CD4-positive, alpha-beta T cell treated with Interleukin-4 for 1 hour (primary cell): ENCODE results near the gene TAOK1.
"Not testable (repeated sequence)": the region's sequence is repeated elsewhere in the genome, so short reads cannot be mapped to it uniquely, and the experiment has no call there.

Source experiments
- DNase-seq, 2 donors: peaks; one replicate each; pipeline ENCODE4 v3.0.0-alpha.2; 2020 to 2022

TAOK1 gene

DNA sequence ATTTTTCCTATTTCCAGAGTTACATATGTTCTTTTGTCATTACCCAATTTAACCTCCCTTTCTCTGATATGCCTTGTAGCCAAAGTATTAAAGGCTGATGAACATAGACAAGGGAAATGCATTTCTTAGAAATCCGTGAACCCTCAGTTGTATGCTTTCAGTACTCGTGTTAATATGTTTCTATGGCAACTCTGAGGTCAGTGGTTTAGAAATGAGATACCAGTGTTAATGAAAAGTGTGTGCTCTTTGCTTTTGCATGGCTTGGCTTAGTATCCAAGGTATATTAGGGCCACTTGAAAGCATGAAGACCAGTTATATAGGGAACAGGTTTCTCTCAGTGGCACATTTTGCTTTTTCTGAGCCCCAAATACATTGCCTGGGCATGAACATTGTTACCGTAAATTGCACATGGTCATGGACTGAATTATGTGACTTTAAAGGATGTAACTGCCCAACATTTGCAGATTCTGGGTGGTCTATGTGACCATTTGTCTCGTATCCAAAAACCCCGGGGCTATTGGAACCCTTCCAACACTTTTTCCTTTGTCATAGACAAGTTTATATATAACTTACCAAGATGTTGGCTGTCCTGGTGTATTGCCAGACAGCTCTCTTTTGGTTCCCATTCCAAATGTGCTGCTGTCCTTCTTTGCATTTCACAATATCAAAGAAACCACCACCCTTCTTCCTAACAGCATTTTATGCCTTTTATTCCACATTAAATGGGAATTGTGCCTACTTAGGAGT lies 159.2 kb downstream of the TAOK1 start:
- DNase-seq, result peak in 1 of 2 donors; percentile 22

- DNase-seq, result no peak
Measured at GRCh38 chr17:29555840-29556239, 165.7 kb downstream of the TAOK1 start.

DNA sequence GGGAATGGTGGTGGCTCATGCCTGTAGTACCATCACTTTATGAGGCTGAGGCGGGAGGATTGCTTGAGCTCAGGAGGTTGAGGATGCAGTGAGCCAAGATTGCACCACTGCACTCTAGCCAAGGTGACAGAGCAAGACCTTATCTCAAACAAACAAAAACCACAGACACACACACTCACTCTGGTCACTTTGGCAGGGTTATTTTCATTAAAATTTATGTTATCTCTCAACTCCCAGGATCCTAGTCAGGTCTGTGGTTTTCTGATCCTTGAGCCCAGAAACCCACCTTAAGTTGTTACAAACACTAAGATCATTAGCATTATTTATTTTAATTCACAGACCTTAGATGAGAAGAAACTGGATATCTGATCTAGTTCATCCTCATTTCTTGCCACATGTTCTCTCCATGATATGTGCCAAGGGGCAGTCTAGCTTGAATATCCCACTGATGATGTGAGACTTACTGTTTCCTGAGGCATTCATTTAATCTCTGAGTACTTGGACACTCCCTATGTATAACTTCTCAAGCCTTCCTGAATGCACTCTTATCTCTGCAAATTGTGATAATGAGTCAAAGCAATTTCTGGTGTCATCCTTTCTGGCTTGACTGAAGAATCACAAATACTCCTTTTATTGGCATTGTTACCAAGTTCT lies 167.0 kb downstream of the TAOK1 start:
- DNase-seq, result no peak

GRCh38 chr17:29557739-29558116 lies 167.6 kb downstream of the TAOK1 start:
- DNase-seq, result no peak

DNA sequence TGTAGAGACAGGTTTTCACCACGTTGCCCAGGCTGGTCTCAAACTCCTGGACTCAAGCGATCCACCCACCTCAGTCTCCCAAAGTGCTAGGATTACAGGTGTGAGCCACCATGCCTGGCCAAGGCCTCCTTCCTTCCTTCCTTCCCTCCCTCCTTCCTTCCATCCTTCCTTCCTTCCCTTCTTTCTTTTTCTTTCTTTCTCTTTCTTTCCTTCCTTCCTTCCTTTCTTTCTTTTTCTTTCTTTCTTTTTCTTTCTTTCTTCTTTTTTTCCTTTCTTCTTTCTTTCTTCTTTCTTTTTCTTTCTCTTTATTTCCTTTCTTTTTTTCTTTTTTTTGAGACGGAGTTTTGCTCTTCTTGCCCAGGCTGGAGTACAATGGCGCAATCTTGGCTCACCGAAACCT lies 168.0 kb downstream of the TAOK1 start:
- DNase-seq, result not testable (repeated sequence)

DNA sequence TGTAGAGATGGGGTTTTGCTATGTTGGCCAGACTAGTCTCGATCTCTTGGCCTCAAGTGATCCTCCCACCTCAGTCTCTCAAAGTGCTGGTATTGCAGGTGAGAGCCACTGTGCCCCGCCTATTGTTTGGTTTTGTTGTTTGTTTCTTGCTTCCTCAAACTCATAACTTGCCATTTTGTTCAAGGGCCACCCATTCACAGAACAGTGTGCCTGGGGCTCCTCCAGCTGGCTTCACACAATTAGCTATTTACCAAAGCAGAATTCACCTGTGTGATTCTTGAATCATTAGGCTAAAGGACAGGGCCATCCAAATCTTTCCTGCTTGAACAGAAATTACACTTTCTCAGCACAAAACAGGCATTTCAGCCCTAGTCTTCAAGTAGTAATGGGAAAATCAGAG lies 169.5 kb downstream of the TAOK1 start:
- DNase-seq, result no peak

- DNase-seq, result no peak
Measured at GRCh38 chr17:29560316-29560715, 170.2 kb downstream of the TAOK1 start.

- peak; percentile 17 to 67 for DNase-seq
Measured at GRCh38 chr17:29561554-29562517, 171.7 kb downstream of the TAOK1 start.

- DNase-seq, result no peak
Measured at GRCh38 chr17:29562615-29563014, 172.5 kb downstream of the TAOK1 start.

DNA sequence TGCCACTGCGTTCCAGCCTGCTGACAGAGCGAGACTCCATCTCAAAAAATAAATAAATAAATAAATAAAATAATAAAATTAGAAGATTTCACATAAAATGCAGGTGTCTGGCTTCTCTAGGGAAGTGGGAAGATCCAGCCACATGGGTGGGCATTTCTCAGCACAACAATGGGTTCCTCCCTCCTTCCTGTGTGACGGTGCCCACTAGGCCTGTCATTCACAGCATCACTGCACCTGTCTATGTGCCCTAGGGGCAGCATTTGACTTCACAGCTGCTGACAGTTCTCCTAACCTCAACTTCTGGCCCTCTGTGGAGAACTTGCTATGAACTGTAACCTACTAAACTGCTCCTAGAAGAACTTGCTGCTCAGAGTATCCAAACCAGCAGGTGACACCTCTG lies 173.7 kb downstream of the TAOK1 start:
- peak in 1 of 2 donors; percentile 41 for DNase-seq

DNA sequence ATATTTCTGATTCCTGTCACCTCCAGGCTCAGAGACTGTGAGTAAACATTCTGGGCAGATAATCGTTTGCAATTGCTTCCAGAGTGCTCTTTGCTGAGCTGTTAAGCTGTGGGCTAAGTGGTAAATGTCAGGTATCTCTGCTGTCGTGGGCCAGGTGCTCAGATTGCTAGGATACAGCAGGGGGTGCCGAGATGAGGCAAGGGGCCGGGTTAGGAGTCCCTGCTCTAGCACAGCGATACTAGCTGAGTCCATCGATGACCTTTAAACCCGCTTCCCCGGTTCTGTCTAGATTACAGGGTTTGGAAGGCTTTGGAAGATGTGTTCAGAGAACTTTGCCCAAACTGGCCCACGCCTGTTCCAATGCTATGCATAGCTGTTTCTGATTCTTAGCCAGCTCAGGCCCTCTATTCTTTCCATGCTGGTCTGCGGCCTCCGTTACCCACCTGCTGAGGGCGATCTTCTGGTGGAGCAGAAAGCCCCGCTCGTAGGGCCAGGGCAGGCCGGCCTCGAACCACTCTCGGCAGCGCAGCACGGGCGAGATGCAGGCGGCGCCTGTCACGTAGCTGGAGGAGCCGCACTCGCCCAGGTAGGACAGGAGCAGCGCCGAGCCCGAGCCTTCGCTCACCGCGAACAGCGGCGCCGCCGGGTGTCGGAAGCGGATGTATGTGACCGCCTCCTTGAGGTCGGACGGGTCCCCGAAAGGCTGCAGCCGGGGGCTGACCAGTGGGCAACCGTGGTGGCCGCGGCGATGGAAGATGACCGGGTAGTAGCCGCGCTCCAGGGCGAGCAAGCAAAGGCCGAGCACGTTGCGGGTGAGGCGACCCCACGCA lies 175.7 kb downstream of the TAOK1 start:
- peak; percentile 54 to 59 for DNase-seq

- peak; percentile 50 to 56 for DNase-seq
Measured at GRCh38 chr17:29566473-29567303, 176.5 kb downstream of the TAOK1 start, which contains the start of gene ABHD15. ABHD15 (minus strand) TSS chr17:29567037; CDS start chr17:29566966, 71 bp downstream.

DNA sequence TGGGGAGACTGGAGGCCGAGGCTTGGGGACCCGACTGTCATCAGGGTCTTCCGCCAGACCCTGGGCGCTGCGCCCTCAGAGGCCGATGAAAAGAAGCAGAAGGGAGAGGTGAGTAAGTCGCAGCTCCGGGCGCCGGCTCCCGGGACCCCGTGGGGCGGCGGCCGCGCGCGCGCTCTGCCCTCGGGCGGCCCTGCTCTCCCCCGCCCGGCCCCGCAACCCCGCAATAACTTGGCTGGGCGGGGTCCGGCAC lies 177.1 kb downstream of the TAOK1 start:
- no peak for DNase-seq

DNA sequence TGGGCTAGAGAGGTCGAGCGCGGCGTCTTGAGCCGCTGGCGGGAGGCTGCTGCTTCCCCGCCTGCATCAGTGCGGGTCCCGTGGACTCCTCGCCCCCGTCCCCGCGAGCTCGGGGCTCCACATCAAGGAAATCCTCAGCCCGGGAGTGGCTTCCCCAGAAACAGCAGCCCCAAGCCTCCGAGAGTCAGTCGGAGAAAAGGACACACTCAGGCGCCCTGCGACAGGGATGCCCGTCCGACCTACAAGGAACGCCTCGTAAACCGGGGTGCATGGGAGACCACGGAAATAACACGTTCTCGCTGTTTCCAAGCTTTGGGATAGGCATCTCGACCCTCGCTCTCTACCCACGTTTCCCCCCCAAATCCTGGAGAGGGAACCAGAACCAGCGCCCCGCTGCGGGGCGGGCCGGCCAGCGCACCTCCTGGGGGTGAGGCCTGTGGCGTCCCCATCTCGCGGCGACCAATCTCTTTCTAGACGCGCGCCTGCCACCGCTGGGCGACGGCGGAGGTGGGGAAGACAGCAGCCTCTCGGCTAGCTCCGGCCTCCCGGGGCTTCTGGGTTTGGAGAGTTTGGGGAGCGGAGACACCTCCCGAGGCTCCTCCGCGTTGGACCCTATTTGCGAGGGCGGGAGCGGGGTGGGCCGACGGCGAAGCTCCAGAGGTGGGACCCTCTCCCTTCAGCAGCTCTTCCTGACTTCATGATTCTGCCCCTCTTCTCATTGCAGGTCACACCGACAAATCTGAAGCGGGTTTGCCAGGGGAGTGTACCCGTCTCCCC lies 177.6 kb downstream of the TAOK1 start:
- peak; percentile 77 to 79 for DNase-seq

GRCh38 chr17:29568331-29569244 lies 178.4 kb downstream of the TAOK1 start, which contains the start of gene TP53I13:
TP53I13 (plus strand) TSS chr17:29568701; CDS start chr17:29568759, 58 bp downstream.
- DNase-seq, result peak; percentile 89 to 93

DNA sequence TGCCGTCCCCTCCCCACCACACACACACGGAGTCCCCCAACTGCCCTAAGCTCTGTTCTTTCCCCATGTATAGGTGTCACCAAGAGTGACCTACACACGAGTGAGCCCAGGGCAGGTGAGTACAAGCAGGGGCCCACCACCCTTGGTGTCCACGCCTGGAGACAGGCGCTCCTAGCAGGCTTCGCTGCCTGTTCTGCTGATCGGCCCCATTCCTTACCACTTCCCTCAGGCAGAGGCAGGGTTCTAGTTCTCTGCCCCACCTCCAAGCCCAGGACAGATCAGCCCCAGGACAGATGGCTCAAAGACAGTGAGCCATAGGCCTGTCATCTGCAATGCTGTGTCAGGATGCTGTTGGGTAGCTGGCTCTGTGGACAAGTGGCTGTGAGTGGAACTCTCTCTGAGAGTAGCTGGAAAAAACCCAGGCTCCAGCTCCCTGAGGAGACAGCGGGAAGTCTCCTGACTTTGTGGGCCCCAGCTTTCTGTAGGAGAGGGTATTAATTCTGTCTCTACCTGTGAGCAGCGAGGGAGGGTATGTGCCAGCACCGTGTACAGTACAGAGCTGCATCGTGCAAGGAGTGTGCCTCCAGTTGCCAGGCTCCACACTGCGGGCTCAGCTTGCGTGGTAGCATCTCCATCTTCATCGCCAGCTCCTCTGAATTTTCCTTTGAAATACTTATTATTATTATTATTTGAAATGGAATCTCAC lies 179.2 kb downstream of the TAOK1 start:
- DNase-seq, result peak in 1 of 2 donors; percentile 10

DNA sequence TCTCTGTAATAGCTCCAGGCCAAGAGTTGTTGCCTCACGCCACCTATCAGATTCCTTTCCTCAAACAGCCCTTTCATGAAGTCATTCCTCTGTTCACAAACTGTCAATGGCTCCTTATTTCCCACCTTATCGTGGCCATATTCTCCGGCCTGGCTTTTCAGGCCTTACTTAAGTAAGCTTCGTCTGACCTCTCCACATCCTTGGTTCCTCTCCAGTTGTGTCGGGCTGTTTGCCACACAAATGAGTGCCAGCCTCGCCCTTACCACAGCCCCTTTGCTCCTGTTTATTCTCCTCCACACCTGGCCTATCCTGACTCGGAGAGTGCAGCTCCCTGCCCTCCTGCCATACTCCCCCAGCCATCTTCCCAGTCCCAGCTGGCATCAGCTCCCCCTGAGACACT lies 180.4 kb downstream of the TAOK1 start:
- DNase-seq, result peak in 1 of 2 donors; percentile 9

DNA sequence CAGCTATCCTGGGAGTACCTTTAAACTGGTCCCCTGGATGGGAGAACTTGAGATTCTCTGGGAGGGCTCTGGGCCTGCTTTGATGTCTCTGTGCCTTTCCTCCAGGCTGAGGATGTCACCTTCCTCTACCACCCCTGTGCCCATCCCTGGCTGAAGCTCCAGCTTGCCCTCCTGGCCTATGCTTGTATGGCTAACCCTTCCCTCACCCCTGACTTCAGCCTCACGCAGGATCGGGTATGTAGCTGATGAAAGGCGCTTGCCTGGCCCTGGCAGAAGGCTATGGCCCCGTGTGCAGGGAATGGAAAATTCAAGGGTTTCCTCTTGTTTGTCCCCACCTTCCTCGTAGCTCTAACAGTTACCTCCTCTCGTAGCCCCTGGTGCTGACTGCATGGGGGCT lies 181.3 kb downstream of the TAOK1 start:
- no peak for DNase-seq
